HG03064 (cell line): ENCODE measurements around the gene SLC9A1.

Source experiments
- ATAC-seq: cut with Tn5 transposase; IDR thresholded peaks from one replicate; pipeline ENCODE4 v1.9.1; 2021; ENCODE audit warnings: low read depth; ENCODE audit not compliant: unreplicated experiment

Gene SLC9A1

DNA sequence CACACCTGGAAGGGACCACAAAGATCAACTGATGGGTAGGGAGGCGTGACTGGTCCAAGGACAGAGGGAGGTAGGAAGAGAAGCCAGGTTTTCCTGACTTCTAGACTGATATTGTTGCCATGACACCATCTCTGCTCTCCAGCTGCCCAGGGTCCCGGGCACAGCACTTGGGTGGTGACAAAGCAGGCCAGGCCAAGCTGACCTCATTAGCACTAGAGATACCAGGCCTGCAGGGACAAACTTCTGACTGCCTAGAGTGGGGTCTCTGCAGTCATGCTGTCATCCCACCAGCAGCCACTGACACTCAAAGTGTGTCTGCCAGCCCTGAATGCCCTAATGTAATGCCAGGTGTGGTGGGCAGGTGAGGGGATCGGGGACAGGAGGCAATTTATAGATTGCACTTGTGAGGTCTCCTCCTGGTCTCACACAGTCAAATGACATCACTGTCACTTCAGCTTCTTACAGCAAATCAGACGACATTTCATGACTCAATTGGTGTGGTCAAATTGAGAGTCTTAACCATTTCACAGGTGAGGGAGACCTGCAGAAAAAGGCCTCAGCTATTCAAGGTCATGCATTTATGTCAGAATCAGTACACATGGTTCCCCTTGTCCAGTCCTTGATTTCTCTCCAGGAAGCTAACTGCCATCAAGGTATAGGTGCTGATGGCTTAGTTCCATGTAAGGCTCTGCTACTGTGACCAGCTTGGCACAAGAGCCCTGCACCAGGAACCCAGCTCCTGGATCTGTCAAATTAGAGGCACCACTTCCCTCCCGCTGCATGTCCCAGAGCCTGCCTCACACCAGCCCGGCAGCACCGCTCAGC is 2.7 kb downstream of the SLC9A1 start:
- no peak for ATAC-seq

DNA sequence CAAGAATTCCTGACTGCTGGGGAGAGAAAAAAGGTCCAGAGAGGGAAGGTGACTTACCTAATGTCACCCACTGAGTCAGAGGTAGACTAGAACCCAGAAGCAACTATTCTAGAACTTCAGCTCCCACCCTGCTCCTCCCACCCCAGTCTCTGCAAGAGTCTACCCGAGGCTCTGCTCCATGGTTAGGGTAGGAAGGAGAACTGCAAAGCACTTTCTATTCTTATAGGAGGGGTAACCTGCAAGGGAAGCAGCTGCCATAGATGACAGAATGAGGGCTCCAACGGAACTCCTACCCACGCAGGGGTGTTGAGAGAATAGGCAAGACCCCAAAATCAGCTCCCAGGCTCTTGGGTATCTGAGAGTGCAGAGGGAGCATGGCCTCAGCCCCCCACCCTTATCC is 4.3 kb downstream of the SLC9A1 start:
- no peak for ATAC-seq

DNA sequence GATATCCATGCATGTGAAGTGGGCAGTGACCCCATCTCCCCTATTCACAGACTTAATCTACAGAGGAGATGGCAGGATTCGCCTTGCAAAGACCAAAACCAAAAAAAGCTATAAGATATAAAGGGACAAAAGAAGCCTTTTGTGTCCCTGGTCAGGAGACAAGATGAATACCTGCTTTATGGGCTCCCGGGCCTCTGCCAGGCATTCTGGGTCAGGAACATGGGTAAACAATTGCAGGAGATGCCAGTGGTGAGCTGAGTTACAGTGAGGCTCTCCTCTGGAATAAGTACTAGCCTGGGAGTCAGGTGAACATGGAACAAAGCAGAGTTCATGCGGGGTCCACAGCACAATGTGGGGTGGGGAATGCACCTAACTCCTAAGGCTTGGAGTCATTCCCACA is 4.7 kb downstream of the SLC9A1 start:
- no peak for ATAC-seq

DNA sequence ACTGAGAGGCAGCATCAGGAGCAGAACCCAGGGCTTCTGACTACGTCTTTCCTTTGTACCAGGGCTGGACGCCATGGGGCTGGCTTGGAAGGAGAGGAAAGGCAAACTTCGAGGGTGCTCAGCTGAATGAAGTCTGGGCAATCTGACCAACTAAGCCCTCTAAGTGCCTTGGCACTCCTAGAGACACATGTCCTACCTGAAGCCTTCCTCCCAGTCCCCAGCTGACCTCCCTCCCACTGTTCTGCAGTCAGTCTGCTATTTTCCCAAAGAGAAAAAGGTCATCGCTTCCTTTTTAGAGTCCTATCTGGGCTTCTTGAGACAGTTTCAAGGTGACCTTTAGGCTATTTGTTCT is 5.2 kb downstream of the SLC9A1 start:
- ATAC-seq: no peak

DNA sequence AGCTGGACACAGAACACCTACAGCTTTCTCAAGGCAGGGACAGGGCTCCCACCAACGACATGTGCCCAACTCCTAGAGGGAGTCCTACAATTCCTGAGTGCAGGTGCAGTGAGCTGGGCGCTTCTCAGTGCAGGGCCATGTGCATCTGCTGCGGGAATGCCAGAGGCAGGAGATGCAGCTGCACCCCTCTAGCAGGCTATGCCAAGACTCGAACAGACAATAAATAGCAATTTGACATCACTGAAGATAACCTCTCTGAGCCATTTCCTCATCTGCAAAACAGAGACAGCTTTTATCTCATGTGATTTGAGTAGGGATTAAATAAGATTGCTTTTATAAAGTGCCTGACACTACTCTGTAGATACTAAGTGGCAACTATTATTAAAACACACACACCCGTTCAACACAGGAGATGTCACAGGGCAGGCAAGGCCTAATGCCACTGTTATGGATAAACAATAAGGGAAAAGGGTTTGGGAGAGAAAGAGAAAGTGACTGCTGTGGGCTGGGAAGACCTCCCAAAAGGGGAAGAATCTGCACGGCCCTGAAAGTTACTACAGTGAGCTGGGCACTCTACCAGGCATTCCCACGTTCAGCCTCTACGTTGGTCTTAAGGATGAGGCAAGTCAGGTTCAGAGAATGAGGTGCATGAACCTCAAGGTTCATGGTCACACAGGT is 5.7 kb downstream of the SLC9A1 start:
- ATAC-seq: no peak

DNA sequence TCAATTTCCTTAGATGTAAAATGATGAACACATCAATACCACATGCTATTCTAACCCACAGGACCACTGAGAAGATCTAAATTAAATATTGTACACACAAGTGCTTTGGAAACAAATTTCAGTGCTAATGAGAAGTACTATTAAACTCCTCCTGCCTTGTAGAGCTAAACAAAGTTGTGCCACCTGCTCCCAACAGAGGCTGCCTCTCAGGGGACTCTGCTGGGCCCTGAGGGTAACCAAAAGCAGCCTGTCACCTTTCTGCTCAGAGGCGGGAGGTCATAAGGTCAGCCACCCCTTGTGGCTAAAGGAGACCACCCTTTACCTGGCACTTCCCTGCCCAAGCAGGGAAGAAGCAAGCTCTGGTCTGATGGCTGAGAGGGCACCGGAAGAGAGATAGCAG is 6.3 kb downstream of the SLC9A1 start:
- no peak for ATAC-seq

DNA sequence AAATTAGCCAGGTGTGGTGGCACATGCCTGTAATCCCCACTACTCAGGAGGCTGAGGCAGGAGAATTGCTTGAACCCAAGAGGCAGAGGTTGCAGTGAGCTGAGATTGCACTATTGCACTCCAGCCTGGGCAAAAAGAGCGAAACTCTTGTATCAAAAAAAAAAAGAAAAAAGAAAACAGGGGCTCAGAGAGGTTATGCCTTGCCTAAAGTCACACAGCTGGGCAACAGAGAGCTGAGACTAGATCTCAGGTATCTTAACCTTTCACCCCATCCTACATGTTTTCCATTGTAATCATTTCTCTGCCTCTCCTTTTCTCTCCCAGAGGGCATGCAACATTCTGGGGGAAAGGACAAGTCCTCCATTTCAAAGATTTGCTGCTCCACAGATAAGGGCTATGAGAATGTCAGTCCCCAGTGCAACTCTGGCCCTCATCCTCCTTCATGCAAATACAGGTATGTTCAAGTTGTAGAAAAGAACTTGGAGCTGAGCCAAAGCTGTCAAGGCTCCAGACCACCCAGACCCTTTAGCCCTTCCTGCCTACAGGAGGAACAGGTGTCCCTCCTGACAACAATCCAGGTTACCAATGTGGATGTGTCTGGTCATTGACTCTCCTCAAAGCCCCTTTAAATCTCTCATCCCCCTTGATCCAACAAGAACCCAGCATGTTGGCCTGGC is 6.9 kb downstream of the SLC9A1 start:
- ATAC-seq: no peak

DNA sequence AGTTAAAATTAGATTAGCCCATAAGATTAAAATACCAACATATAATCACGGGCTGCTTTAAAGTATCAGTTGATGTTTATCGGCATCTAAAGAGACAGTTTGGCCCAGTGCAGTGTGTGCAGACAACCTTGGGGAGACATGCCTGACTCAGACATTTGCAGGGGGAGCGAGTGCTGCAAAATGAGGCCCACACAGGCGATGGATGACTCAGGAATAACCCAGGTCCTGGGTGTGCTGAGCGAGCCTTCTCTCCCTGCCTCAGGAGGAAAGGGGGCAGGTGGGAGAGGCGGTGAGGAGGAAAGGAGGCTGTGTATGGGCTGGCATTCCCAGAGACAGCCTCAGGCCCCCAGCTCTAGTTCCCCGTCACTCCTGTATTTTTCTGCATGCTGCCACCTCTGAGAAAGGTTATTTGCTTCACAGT is 9.0 kb downstream of the SLC9A1 start:
- ATAC-seq: no peak

DNA sequence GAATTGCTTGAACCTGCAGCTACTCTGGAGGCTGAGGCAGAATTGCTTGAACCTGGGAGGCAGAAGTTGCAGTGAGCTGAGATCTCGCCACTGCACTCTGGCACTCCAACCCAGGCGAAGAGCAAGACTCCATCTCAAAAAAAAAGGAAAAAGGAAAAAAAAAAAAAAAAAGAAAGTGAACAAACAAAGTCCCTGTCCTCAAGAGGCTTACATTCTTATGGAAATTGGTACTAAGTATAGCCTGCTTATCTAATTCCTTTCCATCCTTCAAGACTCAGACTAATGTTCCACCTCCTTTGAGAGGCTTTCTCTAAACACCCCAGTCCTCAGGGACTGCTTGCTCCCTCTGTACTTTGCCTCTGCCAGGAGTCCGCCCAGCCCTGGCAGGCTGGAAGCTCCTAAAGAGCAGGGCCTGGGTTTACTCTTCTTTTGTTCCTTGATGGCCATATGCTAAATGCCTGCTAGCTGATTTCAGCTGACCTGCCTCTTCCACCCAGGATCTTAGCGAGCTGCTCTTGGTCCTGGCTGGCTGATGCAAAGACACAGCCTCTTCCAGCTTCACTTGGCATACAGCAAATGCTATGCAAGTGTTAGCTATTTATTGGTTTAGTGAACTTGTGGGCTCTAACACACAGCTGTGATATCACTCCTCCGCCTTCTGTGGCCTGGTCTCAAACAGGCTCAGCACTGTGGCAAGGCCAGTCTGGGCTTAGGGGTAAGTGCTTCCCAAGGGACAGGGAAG is 9.8 kb downstream of the SLC9A1 start:
- ATAC-seq: no peak

DNA sequence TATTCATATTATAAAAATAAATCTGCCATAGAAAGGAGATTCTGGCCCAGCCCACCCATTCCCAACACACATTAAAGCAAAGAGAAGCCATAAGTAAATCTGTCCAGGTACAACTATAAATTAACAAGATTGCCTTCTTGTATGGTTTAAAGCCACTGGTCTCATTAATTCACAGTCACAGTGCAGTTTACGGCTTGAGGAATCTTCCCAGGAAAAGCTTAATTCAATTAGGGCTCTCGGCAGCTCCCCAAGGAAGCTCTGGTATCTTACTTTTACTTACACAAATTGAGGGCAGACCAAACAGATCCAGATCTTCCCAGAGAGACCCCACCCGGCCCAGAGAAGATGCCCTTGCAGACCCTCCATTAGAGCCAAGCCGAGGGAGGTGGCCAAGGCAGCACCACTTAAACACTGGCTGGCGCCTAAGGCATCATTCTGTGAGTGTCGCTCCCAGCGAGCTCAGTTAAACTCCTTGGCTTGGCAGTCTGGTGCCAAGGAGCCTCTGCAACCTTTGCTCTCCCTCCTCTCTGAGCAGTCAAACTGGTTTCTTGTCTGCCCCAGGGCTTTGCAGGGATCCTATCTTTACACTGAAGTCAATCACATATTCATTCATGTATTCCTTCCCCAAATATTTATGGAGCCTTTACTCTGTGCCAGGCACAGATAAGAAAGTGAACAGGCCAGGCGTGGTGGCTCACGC is 10.7 kb downstream of the SLC9A1 start:
- no peak for ATAC-seq

DNA sequence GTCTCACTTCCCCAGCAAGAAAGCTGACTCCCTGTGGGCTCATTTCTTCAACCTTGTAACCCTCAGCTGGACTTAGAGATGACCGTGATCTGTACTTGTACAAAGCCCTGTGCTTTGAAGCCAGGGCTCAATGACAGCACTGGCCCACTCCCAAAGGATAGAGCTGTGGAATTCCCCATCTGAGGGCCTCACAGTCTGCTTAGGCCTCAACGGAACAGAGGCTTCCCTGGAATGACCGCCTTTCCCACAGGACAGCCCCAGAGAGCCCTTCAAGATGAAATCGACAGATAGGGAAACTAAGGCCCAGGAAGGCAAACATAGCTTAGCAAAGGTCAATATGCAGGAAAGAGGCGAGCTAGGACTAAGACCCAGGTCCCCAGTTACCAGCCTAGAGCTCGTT is 11.5 kb downstream of the SLC9A1 start:
- no peak for ATAC-seq

DNA sequence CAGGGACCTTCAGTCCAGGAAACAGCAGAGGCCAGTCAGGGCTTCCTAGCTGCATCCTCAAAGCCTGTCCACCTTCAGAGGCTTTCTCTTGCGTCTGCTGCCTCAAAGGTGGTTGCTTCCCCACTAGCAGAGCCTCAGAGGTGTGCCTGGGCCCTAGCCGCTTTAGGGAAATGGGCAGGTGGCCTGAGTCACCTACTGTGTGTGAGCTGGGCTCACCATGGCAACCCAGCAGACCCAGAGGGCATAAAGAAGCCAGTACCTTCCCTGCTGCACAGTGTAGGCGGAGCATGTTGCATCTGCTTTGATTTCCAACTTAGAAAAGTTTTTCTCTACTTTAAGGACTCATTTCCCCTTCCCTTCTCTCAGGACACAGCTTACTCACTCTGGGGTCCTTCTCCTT is 12.5 kb downstream of the SLC9A1 start:
- no peak for ATAC-seq

DNA sequence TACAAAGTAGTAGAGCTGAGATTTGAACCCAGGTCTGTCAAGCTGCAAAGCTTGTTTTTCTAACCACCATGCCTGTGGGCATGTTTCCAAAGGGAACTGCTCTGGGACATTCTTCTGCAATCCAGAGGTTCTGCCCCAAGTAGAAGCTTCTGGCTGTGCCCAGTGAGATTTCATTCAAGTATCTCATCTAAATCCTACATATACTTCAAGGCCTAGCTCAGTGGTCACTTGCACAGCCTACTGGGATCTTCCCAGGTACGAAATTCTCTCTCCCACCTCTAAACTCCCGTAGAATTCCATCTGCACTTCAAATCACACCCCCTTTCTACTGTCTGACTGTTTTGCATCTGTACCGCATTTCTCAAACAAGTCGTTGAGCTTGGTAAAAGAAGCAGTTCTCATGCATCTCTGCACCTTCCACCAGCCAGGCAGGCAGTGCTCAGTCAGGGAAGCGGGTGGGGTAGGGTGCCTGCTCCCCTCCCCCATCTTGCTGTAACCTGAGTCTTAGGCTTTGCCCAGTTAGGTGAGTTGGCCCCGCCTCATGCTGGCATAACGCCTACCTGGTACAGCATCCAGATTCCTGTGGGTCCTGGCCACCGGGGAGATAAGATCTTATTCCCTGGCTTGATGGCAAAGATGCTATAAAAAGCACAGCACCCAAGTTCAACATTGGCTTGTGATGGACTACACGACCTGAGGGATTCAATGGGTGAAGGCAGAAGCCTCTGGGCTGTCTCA is 13.5 kb downstream of the SLC9A1 start:
- ATAC-seq: no peak

DNA sequence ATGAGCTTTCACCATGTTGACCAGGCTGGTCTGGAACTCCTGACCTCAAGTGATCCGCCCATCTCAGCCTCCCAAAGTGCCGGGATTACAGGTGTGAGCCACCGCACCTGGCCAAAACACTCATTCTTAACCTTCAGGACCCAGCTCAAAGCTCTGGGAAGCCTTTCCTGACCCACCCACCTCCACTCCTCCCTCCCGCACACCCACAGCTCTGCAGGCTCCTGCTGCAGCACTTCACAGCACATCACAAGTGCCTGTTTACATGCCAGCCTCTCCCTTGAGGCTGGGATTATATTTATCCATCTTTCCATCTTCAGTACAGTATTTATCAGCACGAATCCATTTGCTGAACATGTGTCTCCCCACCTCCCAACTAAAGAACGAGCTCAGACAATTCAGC is 14.9 kb downstream of the SLC9A1 start:
- no peak for ATAC-seq

DNA sequence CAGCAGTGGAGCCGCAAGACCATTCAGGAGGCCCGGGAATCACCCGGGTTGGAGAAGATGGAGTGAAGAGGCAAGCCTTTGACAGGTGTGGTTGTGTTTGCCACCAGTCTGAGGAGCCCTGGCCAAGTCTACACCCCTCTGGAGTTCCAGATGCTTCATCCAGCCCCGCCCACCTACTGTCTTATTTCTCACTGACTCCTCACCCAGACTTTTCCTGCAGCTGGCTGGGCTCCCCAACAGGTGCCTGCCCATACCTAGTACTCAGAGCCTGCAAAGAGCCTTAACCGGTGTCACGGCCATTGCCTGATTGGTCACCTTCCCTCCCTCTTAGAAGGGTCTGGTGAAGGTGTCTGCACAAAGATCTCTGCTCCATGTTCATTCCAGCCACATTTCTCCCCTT is 16.0 kb downstream of the SLC9A1 start:
- no peak for ATAC-seq

DNA sequence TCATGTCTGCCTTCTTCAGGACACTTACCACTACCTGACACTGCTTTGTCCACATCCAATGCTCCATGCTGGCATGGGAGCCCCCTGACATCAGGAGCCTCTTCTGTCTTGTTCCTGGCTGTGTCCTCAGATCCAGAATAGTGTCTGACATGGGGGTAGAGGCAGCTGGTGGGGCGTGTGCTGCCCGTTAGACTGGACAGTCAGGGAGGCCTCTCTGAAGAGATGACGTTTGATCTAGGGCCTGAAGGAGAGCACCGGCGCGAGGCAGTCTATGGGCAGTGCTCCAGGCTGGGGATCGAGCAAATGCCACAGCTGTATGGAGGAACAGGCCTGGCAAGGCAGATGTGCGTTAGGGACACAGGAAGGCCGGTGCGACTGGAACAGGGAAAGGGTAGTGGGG is 16.6 kb downstream of the SLC9A1 start:
- no peak for ATAC-seq

DNA sequence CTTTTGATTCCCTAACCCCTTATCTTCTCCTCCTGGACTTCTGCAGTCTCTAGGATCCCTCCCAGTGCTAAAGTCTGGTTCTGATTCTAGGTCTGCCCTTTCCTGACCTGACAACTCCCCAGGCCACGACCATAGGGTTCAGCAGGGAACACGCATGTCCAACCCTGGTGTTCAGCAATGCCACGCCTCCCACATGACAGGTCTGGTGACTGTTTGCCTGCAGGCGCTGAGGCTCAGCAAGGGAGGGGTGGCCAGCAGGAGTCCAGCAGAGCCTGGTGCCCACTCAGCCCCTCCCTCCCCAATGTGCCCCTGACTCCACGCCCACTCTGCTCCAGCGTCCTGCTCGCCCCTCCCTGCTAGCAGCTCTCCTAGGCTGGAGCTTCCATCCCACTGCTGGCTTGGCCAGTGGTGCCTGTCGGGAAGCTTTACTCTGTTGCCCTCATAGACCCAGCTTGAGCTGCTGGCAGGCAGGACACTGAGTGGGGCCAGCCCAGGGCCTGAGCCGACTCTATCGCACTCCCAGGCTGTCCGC is 17.3 kb downstream of the SLC9A1 start:
- no peak for ATAC-seq

DNA sequence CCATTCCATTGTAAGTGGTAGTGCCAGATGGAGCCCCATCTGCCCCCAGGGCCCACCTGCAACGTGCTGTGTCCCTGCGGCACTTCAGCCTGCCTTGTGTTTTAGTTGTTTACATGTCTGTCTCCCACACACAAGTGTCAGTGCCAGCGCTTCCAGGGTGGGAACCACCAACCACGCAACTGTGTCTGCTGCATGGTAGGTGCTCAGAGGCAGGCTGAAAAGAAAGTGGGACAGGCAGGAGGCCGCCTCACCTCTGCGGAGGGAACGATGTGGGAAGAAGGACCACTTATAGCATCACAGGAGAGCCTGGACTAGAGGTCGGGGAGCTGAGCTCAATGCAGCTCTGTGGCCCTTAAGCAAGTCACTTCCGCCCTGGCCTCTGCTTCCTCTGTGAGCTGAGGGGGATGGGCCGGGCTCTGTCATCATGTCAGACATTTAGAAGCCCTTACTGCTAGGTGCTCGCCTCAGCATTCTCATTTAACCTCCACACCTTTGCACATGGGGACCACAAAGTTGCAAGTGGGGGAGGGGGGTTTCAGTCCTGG is 17.9 kb downstream of the SLC9A1 start:
- ATAC-seq: no peak

DNA sequence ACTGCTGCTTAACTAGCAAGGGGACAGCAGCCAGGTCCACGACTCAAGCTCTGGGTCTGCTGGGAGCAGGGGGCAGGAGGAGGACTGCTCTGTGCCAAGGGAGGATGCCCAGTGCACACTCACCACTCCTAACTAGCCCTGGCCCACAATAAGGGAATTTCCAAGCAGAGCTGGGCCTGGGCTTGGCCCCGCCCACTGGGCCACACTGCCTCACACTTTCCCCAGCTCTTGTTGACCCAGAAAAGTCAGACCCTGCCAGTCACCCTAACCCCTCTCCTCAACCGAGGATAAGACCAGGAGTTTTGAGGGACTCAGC is 18.7 kb downstream of the SLC9A1 start:
- no peak for ATAC-seq
